Right hindlimb (tissue), 1 donor: ENCODE results near the gene YWHAG.
"Not testable (repeated sequence)": the region's sequence is repeated elsewhere in the genome, so short reads cannot be mapped to it uniquely, and the experiment has no call there.

Experiments
- DNase-seq: peaks from one replicate; pipeline ENCODE4 v3.0.0-alpha.2; 2018

The YWHAG gene

GRCh38 chr7:76317782-76318487, 40.9 kb downstream of the YWHAG start:
- peak; percentile 98 for DNase-seq

- DNase-seq, result no peak
Observed at GRCh38 chr7:76316984-76317781, 41.6 kb downstream of the YWHAG start.

GRCh38 chr7:76315364-76315763, 43.4 kb downstream of the YWHAG start:
- peak; percentile 74 for DNase-seq

- not testable (repeated sequence) for DNase-seq
Observed at GRCh38 chr7:76314740-76315139, 44.1 kb downstream of the YWHAG start.

- DNase-seq, result peak; percentile 96
Observed at GRCh38 chr7:76314042-76314721, 44.6 kb downstream of the YWHAG start.

GRCh38 chr7:76311838-76312237, 47.0 kb downstream of the YWHAG start:
- DNase-seq, result not testable (repeated sequence)

- DNase-seq, result peak; percentile 83
Observed at GRCh38 chr7:76310102-76310957, 48.5 kb downstream of the YWHAG start.

GRCh38 chr7:76309341-76310101, 49.3 kb downstream of the YWHAG start:
- DNase-seq, result not testable (repeated sequence)

- not testable (repeated sequence) for DNase-seq
Observed at GRCh38 chr7:76308874-76309273, 49.9 kb downstream of the YWHAG start.

GRCh38 chr7:76304888-76305375, 53.9 kb downstream of the YWHAG start:
- no peak for DNase-seq

GRCh38 chr7:76303202-76304147, 55.3 kb downstream of the YWHAG start:
- peak; percentile 96 for DNase-seq

GRCh38 chr7:76302347-76303201, 56.2 kb downstream of the YWHAG start, which contains the start of gene HSPB1:
TSS of gene HSPB1 (plus strand) at chr7:76302673. CDS start at chr7:76302713, 40 bp downstream.
- peak; percentile 94 for DNase-seq

- no peak for DNase-seq
Observed at GRCh38 chr7:76301000-76301399, 57.8 kb downstream of the YWHAG start.

- no peak for DNase-seq
Observed at GRCh38 chr7:76300166-76300731, 58.5 kb downstream of the YWHAG start.

GRCh38 chr7:76296743-76297740, 61.7 kb downstream of the YWHAG start:
- no peak for DNase-seq

- DNase-seq, result peak; percentile 93
Observed at GRCh38 chr7:76294344-76295024, 64.3 kb downstream of the YWHAG start.

- DNase-seq, result no peak
Observed at GRCh38 chr7:76293407-76293901, 65.3 kb downstream of the YWHAG start.
